ENCODE data around the gene LGALS3BP.

- no peak for TF ChIP-seq POLR2A (IDR thresholded peaks at IDR 0.05; ENCODE audit: low read length)
- TF ChIP-seq GATA1 (IDR thresholded peaks at IDR 0.05; ENCODE audit: low read depth, low read length): no peak
Observed at GRCh38 chr17:79000396-79001189, 20.9 kb upstream of the LGALS3BP start.

Measured in erythroblast (primary cell).